ENCODE results near the gene REPS2.

DNA sequence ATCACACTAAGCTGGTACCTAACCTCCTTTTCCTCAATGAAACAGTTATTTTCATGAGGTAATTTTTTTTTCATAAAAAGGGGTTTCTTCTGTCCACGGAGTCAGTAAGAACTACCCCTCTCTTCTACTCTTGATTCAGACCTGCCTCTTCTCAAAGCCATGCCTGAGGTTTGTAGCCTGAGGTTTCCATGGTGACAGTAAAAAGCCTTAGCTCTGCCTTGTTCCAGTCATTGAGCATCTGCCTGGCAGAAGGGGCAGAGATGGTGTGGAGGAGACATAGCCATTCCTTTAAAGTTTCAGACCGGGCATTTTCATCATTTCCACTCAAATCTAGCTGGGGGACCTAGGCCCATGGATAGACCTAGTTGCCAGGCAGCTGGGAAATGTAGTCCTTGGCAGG, 135.5 kb downstream of the REPS2 start:
- TF ChIP-seq CREB1 (CRISPR knock-in tag; IDR thresholded peaks at IDR 0.05; ENCODE audit: low read depth) (no peak), EZH2 (IDR thresholded peaks at IDR 0.05; ENCODE audit: low read depth, unreplicated experiment) (no peak), POLR2AphosphoS5 (IDR thresholded peaks at IDR 0.05; ENCODE audit: low read depth) (no peak), EZH2phosphoT487 (IDR thresholded peaks at IDR 0.05; ENCODE audit: unreplicated experiment) (no peak), NANOG (IDR thresholded peaks at IDR 0.05; ENCODE audit: borderline replicate concordance) (no peak), ZNF331 (CRISPR knock-in tag; IDR thresholded peaks at IDR 0.05; ENCODE audit: low read depth) (no peak), JUNB (IDR thresholded peaks at IDR 0.05; ENCODE audit: unreplicated experiment) (no peak), STAT1 (IDR thresholded peaks at IDR 0.05; ENCODE audit: unreplicated experiment) (no peak)
- TF ChIP-seq, protein P1, sequence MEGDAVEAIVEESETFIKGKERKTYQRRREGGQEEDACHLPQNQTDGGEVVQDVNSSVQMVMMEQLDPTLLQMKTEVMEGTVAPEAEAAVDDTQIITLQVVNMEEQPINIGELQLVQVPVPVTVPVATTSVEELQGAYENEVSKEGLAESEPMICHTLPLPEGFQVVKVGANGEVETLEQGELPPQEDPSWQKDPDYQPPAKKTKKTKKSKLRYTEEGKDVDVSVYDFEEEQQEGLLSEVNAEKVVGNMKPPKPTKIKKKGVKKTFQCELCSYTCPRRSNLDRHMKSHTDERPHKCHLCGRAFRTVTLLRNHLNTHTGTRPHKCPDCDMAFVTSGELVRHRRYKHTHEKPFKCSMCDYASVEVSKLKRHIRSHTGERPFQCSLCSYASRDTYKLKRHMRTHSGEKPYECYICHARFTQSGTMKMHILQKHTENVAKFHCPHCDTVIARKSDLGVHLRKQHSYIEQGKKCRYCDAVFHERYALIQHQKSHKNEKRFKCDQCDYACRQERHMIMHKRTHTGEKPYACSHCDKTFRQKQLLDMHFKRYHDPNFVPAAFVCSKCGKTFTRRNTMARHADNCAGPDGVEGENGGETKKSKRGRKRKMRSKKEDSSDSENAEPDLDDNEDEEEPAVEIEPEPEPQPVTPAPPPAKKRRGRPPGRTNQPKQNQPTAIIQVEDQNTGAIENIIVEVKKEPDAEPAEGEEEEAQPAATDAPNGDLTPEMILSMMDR (conservative IDR thresholded peaks at IDR 0.05; ENCODE audit: low read depth in 2 of 2): no peak
- TF ChIP-seq, protein P2, sequence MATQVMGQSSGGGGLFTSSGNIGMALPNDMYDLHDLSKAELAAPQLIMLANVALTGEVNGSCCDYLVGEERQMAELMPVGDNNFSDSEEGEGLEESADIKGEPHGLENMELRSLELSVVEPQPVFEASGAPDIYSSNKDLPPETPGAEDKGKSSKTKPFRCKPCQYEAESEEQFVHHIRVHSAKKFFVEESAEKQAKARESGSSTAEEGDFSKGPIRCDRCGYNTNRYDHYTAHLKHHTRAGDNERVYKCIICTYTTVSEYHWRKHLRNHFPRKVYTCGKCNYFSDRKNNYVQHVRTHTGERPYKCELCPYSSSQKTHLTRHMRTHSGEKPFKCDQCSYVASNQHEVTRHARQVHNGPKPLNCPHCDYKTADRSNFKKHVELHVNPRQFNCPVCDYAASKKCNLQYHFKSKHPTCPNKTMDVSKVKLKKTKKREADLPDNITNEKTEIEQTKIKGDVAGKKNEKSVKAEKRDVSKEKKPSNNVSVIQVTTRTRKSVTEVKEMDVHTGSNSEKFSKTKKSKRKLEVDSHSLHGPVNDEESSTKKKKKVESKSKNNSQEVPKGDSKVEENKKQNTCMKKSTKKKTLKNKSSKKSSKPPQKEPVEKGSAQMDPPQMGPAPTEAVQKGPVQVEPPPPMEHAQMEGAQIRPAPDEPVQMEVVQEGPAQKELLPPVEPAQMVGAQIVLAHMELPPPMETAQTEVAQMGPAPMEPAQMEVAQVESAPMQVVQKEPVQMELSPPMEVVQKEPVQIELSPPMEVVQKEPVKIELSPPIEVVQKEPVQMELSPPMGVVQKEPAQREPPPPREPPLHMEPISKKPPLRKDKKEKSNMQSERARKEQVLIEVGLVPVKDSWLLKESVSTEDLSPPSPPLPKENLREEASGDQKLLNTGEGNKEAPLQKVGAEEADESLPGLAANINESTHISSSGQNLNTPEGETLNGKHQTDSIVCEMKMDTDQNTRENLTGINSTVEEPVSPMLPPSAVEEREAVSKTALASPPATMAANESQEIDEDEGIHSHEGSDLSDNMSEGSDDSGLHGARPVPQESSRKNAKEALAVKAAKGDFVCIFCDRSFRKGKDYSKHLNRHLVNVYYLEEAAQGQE (IDR thresholded peaks at IDR 0.05; ENCODE audit: unreplicated experiment): no peak
- TF ChIP-seq, protein P3, sequence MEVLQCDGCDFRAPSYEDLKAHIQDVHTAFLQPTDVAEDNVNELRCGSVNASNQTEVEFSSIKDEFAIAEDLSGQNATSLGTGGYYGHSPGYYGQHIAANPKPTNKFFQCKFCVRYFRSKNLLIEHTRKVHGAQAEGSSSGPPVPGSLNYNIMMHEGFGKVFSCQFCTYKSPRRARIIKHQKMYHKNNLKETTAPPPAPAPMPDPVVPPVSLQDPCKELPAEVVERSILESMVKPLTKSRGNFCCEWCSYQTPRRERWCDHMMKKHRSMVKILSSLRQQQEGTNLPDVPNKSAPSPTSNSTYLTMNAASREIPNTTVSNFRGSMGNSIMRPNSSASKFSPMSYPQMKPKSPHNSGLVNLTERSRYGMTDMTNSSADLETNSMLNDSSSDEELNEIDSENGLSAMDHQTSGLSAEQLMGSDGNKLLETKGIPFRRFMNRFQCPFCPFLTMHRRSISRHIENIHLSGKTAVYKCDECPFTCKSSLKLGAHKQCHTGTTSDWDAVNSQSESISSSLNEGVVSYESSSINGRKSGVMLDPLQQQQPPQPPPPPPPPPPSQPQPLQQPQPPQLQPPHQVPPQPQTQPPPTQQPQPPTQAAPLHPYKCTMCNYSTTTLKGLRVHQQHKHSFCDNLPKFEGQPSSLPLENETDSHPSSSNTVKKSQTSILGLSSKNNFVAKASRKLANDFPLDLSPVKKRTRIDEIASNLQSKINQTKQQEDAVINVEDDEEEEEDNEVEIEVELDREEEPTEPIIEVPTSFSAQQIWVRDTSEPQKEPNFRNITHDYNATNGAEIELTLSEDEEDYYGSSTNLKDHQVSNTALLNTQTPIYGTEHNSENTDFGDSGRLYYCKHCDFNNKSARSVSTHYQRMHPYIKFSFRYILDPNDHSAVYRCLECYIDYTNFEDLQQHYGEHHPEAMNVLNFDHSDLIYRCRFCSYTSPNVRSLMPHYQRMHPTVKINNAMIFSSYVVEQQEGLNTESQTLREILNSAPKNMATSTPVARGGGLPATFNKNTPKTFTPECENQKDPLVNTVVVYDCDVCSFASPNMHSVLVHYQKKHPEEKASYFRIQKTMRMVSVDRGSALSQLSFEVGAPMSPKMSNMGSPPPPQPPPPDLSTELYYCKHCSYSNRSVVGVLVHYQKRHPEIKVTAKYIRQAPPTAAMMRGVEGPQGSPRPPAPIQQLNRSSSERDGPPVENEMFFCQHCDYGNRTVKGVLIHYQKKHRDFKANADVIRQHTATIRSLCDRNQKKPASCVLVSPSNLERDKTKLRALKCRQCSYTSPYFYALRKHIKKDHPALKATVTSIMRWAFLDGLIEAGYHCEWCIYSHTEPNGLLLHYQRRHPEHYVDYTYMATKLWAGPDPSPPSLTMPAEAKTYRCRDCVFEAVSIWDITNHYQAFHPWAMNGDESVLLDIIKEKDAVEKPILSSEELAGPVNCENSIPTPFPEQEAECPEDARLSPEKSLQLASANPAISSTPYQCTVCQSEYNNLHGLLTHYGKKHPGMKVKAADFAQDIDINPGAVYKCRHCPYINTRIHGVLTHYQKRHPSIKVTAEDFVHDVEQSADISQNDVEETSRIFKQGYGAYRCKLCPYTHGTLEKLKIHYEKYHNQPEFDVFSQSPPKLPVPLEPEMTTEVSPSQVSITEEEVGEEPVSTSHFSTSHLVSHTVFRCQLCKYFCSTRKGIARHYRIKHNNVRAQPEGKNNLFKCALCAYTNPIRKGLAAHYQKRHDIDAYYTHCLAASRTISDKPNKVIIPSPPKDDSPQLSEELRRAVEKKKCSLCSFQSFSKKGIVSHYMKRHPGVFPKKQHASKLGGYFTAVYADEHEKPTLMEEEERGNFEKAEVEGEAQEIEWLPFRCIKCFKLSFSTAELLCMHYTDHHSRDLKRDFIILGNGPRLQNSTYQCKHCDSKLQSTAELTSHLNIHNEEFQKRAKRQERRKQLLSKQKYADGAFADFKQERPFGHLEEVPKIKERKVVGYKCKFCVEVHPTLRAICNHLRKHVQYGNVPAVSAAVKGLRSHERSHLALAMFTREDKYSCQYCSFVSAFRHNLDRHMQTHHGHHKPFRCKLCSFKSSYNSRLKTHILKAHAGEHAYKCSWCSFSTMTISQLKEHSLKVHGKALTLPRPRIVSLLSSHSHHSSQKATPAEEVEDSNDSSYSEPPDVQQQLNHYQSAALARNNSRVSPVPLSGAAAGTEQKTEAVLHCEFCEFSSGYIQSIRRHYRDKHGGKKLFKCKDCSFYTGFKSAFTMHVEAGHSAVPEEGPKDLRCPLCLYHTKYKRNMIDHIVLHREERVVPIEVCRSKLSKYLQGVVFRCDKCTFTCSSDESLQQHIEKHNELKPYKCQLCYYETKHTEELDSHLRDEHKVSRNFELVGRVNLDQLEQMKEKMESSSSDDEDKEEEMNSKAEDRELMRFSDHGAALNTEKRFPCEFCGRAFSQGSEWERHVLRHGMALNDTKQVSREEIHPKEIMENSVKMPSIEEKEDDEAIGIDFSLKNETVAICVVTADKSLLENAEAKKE (CRISPR knock-in tag; IDR thresholded peaks at IDR 0.05): no peak
- TF ChIP-seq, protein P4, sequence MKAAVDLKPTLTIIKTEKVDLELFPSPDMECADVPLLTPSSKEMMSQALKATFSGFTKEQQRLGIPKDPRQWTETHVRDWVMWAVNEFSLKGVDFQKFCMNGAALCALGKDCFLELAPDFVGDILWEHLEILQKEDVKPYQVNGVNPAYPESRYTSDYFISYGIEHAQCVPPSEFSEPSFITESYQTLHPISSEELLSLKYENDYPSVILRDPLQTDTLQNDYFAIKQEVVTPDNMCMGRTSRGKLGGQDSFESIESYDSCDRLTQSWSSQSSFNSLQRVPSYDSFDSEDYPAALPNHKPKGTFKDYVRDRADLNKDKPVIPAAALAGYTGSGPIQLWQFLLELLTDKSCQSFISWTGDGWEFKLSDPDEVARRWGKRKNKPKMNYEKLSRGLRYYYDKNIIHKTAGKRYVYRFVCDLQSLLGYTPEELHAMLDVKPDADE (IDR thresholded peaks at IDR 0.05): no peak

Measured in GM23338 (cell line).